GM19099 (cell line): ENCODE results near the gene CELSR3.

Experiments used
- POLR2A ChIP-seq: IDR thresholded peaks from 3 replicates; pipeline ENCODE4 v1.6.1; 2011; ENCODE audit warnings: low read depth; ENCODE audit not compliant: insufficient read length; ENCODE audit errors: extremely low read depth

Gene CELSR3

DNA sequence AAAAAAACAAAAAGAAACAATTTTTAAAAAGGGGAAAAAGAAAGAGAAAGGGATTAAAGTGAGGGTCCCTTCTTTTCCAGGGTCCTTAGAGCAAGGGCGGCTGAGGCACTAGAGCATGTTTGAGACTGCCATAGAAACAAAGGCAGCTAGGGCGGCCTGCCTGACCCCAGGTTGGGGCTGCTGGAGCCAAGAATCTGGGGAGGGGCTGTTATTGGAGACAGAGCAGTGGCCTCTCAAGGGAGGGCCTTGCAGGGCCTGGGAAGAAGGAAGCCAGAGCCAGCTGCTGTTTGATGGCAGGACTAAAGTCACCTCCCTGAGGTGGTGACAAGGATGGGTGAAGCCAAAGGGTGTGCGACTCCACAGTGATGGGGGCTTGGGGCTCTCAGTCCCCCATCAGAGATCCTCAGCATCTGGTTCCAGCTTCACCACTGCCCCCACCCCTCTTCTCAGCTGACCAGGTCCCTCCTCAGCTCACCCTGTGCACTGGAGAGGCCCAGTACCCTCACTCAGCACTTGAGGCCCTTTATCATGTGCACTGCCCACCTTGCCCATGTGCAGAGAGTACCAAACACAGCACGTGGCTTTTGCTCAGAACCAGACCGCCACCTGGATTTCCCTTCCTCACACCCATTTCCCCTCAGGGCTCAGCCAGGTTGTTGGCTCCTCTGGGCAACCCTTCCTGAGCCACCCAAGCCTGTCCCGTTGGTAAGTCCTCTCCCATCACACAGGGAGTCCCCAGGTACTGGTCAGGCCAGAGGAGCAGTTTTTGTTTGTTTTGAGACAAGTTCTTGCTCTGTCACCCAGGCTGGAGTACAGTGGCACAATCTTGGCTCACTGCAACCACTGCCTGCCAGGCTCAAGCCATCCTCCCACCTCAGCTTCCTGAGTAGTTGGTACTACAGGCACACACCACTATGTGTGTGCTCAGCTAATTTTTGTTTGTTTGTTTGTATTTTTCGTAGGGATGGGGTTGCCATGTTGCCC, 42.9 kb downstream of the CELSR3 start:
- no peak for TF ChIP-seq POLR2A

DNA sequence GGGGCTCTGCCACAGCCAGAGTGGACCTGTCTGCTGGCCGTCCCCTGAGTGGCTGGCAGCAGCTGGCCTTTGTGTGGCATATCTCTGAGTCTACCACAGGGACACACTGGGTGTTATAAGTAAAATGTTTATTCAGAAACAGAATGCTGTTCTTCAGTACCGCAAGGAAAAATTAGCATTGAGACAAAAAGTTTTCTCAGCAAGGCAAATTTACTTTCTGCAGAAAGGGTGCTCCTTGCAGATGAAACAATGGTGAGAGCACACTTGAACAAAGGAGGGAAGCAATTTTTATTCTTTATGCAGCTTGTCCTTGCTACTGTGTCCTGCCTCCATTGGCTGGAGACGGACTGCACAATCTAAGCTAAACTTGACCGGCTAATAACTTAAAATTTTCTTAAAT, 45.1 kb downstream of the CELSR3 start:
- TF ChIP-seq POLR2A = no peak

DNA sequence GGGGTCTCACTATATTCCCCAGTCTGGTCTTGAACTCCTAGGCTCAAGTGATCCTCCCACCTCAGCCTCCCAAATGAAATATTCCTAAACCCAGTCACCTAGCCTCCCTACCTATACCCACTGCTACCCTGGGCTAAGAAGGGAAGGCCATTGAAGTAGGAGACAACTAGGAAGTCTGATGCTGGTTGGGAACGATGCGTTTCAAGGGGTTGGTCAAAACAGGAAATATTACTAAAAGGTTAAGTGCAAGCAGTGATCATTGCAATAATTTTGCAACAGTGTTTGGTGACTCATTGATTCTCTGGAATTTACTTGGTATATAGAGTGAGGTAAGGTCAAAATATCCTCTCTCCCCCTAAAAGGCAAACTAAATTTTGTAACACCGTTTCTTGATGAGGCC, 48.6 kb downstream of the CELSR3 start:
- TF ChIP-seq POLR2A = no peak

DNA sequence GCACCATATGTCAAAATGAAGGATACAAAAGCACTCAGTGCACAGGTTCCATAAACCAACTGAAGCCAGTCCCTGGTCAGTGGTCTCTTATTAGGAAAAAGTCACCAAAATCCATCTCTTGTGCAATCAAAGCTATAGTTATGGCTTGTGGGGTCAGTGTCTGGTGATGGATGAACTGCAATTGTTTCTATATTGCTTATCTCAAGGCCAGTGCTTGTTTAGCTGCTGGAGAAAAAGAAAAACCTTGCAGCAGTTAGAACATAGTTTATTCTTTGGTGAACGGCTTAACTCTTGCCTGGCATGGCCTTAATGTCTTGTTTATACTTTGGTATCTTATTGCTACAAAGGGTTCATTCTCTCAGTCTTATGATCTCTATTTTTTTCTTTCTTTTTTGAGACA, 50.4 kb downstream of the CELSR3 start:
- no peak for TF ChIP-seq POLR2A

DNA sequence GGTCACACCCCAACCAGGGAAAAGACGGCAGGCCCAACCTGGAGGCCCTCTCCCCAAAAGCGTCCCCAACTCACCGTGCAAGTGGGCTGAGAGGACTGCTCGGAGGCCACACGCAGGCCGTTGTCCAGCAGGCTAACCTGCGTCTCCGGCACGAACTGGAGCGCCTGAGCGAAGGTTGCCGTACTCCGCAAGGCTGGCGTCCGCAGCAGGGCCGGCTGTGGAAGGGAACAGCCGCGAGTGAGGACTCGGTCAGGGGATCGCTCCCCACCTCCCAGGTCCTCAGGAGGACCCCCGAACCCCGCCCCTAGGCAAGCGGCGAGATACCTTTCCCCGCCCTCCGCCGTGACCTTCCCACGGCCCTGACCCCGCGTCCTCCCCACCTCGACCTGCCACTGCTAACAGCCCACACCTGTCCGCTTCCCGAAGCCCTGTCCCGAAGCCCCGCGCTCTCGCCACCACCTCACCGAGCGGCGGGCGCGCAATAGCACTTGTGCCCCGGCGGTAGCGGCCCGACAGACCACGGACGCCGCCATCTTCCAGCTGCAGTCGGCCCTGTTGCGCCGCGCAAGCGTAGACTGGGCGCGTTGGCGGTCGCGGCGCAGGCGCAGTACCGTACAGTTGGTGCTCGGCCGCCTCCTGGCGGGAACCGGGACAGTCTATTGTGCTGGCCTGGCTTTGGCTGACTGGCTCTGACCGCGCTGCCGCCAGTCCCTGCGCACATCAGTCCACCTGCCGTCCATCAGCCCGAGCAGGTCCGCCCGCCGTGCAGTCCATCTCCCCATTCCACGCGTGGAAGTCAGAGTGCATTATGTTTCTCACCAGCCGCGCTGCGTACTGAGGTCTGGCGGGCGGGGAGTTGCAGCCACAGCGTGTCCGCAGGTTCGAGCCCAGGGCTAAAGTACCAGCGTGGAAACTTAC, 53.3 kb downstream of the CELSR3 start, which contains the start of gene UQCRC1:
UQCRC1 (minus strand) TSS at position 559 of the 918 bp plus-strand sequence; CDS start at position 533, 26 bp downstream.
- peak; percentile 96 for TF ChIP-seq POLR2A

DNA sequence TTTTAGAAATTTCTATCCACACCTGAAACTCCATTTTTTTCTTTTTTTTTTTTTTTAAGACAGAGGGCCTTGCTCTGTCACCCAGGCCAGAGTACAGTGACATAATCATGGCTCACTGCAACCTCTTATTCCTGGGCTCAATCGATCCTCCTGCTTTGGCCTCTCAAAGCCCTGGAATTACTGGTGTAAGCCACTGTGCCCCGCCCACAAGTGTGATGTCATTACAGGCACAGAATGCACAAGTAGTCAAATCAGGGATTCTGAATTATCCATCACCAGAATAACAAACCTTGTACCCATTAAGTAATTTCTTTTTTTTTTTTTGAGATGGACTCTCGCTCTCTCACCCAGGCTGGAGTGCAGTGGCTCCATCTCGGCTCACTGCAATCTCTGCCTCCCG, 55.2 kb downstream of the CELSR3 start:
- no peak for TF ChIP-seq POLR2A

DNA sequence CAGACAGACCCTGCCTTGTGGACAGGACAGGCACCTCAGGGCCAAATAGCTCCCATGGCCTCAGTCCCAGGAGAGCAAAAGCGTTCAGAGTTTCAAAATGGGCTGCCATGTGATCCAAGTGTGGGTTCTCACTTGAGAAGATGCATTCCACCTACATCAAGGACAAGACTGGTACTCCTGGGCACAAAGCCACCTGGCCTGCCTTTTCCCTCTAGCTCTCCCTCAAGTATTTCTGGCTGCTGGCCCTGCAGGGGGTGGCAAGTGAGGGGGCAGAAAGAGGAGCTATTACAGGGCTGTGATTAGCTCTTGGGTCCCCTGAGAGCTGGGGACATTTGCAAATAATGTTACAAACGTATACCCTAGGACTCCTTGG, 61.1 kb downstream of the CELSR3 start:
- TF ChIP-seq POLR2A = no peak

DNA sequence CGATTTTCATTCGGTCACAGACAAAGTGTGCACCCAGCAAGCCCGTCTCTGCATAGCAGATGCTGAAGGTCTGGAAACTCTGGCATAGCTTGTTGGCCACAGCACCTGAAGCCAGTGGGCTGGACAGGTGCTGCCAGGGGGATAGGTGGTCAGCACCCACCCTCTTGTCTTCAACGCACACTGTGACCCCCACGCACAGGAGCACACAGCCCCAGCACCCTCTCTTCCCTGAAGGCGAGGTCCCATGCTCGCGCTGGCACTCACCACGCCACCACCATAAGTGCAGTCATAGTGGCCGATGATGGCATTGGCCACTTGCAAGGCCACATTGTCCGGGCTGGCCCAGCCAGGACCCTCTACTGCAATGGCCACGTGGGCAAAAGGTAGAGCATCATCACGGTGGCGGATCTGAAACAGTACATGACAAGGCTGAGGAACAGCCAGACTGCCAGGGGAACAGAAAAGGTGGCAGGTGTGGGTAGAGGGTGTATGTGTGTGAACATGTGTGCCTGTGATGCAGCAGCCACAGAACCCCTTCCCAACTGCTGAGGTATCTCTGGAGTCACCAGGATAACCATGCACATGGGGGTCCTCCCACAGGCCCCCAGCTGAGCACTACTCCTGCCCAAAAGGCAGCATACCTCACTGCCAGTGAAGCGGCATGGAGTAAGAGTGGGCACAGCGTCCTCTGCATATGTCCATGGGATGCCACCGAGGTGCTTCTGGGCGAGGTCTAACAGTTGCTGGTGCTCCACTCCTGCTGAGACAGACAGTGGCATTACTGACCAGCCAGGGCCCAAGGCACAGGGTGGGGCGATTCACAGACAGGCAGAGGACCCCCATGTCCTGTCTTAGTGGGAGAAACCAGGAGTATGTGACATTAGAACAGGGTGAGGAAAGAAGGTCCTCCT, 61.7 kb downstream of the CELSR3 start:
- TF ChIP-seq POLR2A = no peak

DNA sequence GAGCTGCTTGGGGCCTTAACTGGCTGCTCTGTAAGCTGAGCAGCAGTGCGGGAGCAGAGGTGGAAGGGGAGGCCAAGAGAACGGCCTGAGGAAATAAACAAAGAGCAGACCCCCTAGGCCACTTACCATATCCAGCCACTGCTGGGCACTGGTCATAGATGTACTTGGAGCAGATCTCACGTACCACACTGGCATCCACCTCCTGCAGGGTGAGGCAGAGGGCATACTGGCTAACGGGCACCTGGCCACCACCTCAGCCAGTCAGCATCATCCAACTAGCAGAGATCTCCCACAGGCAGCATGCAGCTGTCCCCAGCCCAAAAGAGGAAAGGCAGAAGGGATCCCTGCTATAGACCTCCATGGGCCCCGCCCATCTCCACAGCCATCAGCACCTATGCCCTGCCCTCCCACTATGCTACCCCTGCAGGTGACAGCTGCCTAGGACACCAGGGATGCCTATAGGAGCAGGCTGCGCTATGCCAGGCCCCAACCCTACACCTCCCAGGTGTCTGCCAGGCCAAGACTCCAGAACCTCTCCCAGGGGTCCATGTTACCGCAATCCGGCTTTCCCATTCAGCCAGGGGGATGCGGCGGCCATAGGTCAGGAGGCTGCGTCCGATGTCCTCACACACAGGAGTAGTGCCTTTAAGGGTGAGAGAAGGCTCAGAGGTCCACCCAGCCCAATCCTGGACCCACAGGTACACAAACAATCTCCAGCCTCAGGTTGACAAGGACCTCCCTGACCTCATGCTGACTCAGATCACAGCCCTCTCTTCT, 63.0 kb downstream of the CELSR3 start:
- TF ChIP-seq POLR2A = no peak

DNA sequence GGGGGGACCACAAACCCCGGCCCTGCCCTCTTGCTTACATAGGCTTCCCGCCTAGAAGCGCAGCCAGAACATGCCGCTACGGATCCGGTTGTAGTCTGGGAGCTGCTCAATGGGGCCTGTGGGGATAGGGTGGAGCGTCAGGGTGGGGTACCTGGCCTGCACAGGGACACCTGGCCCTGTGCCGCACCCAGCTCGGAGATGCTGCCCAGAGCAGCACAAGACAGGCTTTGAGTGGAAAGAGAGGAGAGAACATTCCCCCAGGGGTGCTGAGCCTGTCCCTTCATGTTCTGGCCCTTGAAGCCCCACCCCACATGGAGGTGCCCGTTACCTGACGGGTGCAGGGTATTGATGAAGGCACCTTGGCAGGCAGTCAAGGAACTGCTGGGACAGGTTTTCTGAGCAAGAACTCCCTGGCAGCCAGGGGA, 63.6 kb downstream of the CELSR3 start:
- no peak for TF ChIP-seq POLR2A

DNA sequence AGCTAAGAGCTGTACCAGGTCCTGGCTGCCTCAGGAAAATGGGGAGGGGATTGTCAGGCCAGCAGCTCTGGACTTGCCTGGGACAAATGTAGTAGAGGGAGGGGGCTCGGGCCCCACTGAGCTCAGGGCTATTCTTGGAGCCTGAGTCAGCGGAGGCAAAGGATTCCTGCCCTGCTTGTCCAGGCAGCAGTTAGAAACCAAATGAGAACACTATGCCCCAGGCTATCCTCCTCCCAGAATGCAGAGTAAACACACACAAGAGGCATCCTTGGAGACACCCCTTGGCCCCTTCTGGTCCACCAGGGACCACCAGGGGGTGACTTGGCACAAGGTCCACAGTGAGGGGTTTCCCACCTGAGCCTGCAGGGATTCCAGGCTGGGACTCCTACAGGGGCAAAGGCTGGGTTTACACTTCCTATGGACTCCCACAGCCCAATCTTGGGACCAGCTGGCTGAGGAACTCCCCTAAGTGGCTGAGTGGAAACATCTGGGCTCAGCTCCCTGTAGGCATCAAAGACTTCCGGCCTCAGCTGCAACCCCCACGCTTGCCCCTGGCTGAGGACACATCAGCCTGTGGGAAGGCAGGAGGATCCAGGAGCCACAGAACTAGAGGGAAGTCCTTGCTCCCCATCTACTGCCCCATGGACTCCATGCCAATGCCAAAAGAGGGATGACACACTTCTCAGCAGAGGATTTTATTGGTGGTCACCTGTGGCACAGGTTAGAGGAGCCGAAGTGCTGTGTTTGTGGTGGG, 64.2 kb downstream of the CELSR3 start:
- TF ChIP-seq POLR2A = no peak

DNA sequence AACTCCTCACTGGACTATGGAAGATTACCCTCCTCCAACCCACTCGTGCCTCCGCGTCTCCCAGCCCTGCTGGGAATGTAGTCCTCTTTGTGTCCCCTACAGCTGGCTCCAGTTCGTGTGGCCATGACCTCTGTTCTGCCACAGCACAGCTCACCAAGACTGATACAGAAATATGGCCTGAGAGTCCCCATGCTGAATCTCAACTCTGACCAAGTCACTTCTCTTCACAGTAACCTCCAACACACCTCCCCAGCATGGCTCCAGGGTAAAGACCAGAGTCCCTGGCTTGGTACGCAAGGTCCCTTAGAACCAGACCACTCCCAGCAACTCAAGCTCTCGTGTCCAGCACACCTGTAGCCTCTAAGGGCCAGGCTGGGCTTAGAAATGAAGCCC, 65.3 kb downstream of the CELSR3 start:
- TF ChIP-seq POLR2A = no peak
